Measurements from ENCODE around the gene TPPP. TPM values are rescaled to one million over a fixed set of nuclear protein-coding genes. Genes with fewer than 3 reads are reported as not detected.

TPPP gene
- total and polyA plus RNA-seq, 2 experiments from 2014 or later, result not detected

GRCh38 chr5:669111-669841 is 23.9 kb downstream of the TPPP start:
- no peak for TF ChIP-seq EZH2 (IDR thresholded peaks at IDR 0.05; ENCODE audit: insufficient read depth, poor library complexity, severe bottlenecking)
- no peak for TF ChIP-seq EZH2phosphoT487 (IDR thresholded peaks at IDR 0.05; ENCODE audit: insufficient read depth, low read depth)
- Histone ChIP-seq H3K4me2 (ENCODE audit: unreplicated experiment) (no peak overlapping the region), H3K9me2 (ENCODE audit: insufficient read depth) (no peaks in the 10 kb centered on the region), H4K20me1 (ENCODE audit: insufficient read depth) (no peaks in the 10 kb centered on the region), H3F3A (ENCODE audit: insufficient read depth) (no peaks in the 10 kb centered on the region), H3K36me3 (ENCODE audit: low read depth) (no peaks in the 10 kb centered on the region), H3K4me1 (ENCODE audit: insufficient read depth) (no peaks in the 10 kb centered on the region), H3K9me3 (ENCODE audit: low read depth) (no peaks in the 10 kb centered on the region), H3K4me3 (no peak overlapping the region), H3K27ac (no peak overlapping the region), H3K9ac (no peak overlapping the region), H3K27me3 (replicated peaks; ENCODE audit: insufficient read depth) (peaks cover 19% of the 10 kb centered on the region), H2AFZ (no peak overlapping the region), H3K79me2 (ENCODE audit: insufficient read depth) (no peaks in the 10 kb centered on the region)
- DNase-seq, result peak; percentile 42
- in situ Hi-C loops (cut with MboI), result loop anchor here (10.0 to 25.0 kb wide), 2 partner anchors 236 to 493 kb away; no protein-coding TSS in a partner anchor
- WGBS, 2 experiments (ENCODE audit: low coverage in 1 of 2, low lambda C conversion rate in 2 of 2, missing lambda C conversion rate in 2 of 2), result 40 to 51% methylated on average over 27 to 31 of the region's 40 CpGs

- Histone ChIP-seq H3K4me3 (no peak overlapping the region), H3K4me1 (ENCODE audit: insufficient read depth) (no peaks in the 10 kb centered on the region), H3K27ac (no peak overlapping the region), H3K9me3 (ENCODE audit: low read depth) (no peaks in the 10 kb centered on the region), H3K9me2 (ENCODE audit: insufficient read depth) (no peaks in the 10 kb centered on the region), H3K27me3 (replicated peaks; ENCODE audit: insufficient read depth) (peaks cover 13% of the 10 kb centered on the region), H3K4me2 (ENCODE audit: unreplicated experiment) (no peak overlapping the region), H3K9ac (no peak overlapping the region), H3F3A (ENCODE audit: insufficient read depth) (no peaks in the 10 kb centered on the region), H4K20me1 (ENCODE audit: insufficient read depth) (no peaks in the 10 kb centered on the region), H2AFZ (no peak overlapping the region), H3K79me2 (ENCODE audit: insufficient read depth) (no peaks in the 10 kb centered on the region), H3K36me3 (ENCODE audit: low read depth) (no peaks in the 10 kb centered on the region)
- no peak for DNase-seq
- WGBS, 2 experiments (ENCODE audit: low coverage in 1 of 2, low lambda C conversion rate in 2 of 2, missing lambda C conversion rate in 2 of 2), result 94% methylated on average over 25 to 44 of the region's 44 CpGs
- in situ Hi-C loops (cut with MboI), result loop anchor here (10.0 to 25.0 kb wide), 2 partner anchors 236 to 494 kb away; no protein-coding TSS in a partner anchor
- no peak for TF ChIP-seq EZH2phosphoT487 (IDR thresholded peaks at IDR 0.05; ENCODE audit: insufficient read depth, low read depth)
- no peak for TF ChIP-seq EZH2 (IDR thresholded peaks at IDR 0.05; ENCODE audit: insufficient read depth, poor library complexity, severe bottlenecking)
Measured at GRCh38 chr5:668283-668995, 24.7 kb downstream of the TPPP start.

- in situ Hi-C loops (cut with MboI), result loop anchor here (10.0 to 25.0 kb wide), 2 partner anchors 238 to 495 kb away; no protein-coding TSS in a partner anchor
- no peak overlapping the region for H3K9ac ChIP-seq
- H3K79me2 ChIP-seq (ENCODE audit: insufficient read depth), result no peaks in the 10 kb centered on the region
- WGBS, 2 experiments (ENCODE audit: low coverage in 1 of 2, low lambda C conversion rate in 2 of 2, missing lambda C conversion rate in 2 of 2), result 92 to 93% methylated on average over 13 of the region's 13 CpGs
- no peaks in the 10 kb centered on the region for H3K9me3 ChIP-seq (ENCODE audit: low read depth)
- no peaks in the 10 kb centered on the region for H4K20me1 ChIP-seq (ENCODE audit: insufficient read depth)
- no peak overlapping the region for H3K27ac ChIP-seq
- H3K36me3 ChIP-seq (ENCODE audit: low read depth), result no peaks in the 10 kb centered on the region
- no peak overlapping the region for H3K4me2 ChIP-seq (ENCODE audit: unreplicated experiment)
- no peak for TF ChIP-seq EZH2 (IDR thresholded peaks at IDR 0.05; ENCODE audit: insufficient read depth, poor library complexity, severe bottlenecking)
- no peak for TF ChIP-seq EZH2phosphoT487 (IDR thresholded peaks at IDR 0.05; ENCODE audit: insufficient read depth, low read depth)
- 0 out of 2 replicates have a peak, but pooled peaks cover under 1% of the 10 kb centered on the region for H3K27me3 ChIP-seq (replicated peaks; ENCODE audit: insufficient read depth)
- no peak overlapping the region for H3K4me3 ChIP-seq
- H2AFZ ChIP-seq, result no peak overlapping the region
- H3K9me2 ChIP-seq (ENCODE audit: insufficient read depth), result no peaks in the 10 kb centered on the region
- DNase-seq, result no peak
- no peaks in the 10 kb centered on the region for H3F3A ChIP-seq (ENCODE audit: insufficient read depth)
- no peaks in the 10 kb centered on the region for H3K4me1 ChIP-seq (ENCODE audit: insufficient read depth)
Measured at GRCh38 chr5:666816-667498, 26.2 kb downstream of the TPPP start.

Measured in GM23248 (cell line).